ENCODE data around the gene CTNNA3.

The CTNNA3 gene

DNA sequence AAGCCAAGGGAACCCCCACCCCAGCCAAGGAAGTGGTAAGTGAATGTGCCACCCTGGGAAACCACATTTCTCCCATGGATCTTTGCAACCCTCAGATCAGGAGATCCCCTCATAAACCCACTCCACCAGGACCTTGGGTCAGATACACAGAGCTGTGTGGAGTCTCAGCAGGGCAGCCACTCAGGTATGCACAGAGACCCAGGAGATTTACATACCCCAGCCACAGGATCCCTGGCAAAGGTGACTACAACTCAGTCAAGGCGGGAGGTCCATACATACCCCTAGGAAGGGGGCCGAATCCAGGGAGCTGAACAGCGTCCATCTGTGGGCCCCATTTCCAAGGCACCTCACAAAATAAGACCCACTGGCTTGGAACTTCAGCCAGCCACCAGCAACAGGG, 293.4 kb downstream of the CTNNA3 start:
- Histone ChIP-seq H3K9me3 (ENCODE audit: control insufficient read depth, insufficient read depth, low read depth, low read length) (no peaks in the 10 kb centered on the region), H3K4me3 (ENCODE audit: low read depth, low read length) (no peak overlapping the region), H3K36me3 (ENCODE audit: control insufficient read depth in 2 of 2, insufficient read depth in 1 of 2, low read length in 2 of 2) (no peaks in the 10 kb centered on the region), H3K4me1 (ENCODE audit: control insufficient read depth, insufficient read depth, low read length) (no peaks in the 10 kb centered on the region), H3K27ac (ENCODE audit: extremely low read depth, low read depth, low read length) (no peak overlapping the region)
- TF ChIP-seq ZNF366 (tag by site-specific recombination; conservative IDR thresholded peaks at IDR 0.05) (no peak), ZNF202 (tag by site-specific recombination; IDR thresholded peaks at IDR 0.05; ENCODE audit: borderline replicate concordance) (no peak), ZNF426 (tag by site-specific recombination; IDR thresholded peaks at IDR 0.05) (no peak), ZNF707 (tag by site-specific recombination; IDR thresholded peaks at IDR 0.05) (no peak), ZSCAN16 (tag by site-specific recombination; IDR thresholded peaks at IDR 0.05) (no peak), ZNF302 (tag by site-specific recombination; IDR thresholded peaks at IDR 0.05; ENCODE audit: low read depth) (no peak), GLIS1 (tag by site-specific recombination; IDR thresholded peaks at IDR 0.05) (no peak), ZEB2 (tag by site-specific recombination; IDR thresholded peaks at IDR 0.05) (no peak), REPIN1 (tag by site-specific recombination; IDR thresholded peaks at IDR 0.05; ENCODE audit: low read depth) (no peak), HOXC10 (CRISPR knock-in tag; IDR thresholded peaks at IDR 0.05) (no peak), GLI4 (tag by site-specific recombination; IDR thresholded peaks at IDR 0.05) (no peak), ZNF624 (tag by site-specific recombination; IDR thresholded peaks at IDR 0.05) (no peak), FEZF1 (tag by site-specific recombination; IDR thresholded peaks at IDR 0.05) (no peak), ZNF530 (tag by site-specific recombination; IDR thresholded peaks at IDR 0.05; ENCODE audit: low read depth) (no peak), ZBTB48 (tag by site-specific recombination; IDR thresholded peaks at IDR 0.05) (no peak), ZNF785 (tag by site-specific recombination; IDR thresholded peaks at IDR 0.05) (no peak)
- TF ChIP-seq, protein P1, sequence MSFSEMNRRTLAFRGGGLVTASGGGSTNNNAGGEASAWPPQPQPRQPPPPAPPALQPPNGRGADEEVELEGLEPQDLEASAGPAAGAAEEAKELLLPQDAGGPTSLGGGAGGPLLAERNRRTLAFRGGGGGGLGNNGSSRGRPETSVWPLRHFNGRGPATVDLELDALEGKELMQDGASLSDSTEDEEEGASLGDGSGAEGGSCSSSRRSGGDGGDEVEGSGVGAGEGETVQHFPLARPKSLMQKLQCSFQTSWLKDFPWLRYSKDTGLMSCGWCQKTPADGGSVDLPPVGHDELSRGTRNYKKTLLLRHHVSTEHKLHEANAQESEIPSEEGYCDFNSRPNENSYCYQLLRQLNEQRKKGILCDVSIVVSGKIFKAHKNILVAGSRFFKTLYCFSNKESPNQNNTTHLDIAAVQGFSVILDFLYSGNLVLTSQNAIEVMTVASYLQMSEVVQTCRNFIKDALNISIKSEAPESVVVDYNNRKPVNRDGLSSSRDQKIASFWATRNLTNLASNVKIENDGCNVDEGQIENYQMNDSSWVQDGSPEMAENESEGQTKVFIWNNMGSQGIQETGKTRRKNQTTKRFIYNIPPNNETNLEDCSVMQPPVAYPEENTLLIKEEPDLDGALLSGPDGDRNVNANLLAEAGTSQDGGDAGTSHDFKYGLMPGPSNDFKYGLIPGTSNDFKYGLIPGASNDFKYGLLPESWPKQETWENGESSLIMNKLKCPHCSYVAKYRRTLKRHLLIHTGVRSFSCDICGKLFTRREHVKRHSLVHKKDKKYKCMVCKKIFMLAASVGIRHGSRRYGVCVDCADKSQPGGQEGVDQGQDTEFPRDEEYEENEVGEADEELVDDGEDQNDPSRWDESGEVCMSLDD (tag by site-specific recombination; IDR thresholded peaks at IDR 0.05) = no peak
- TF ChIP-seq, protein P2, sequence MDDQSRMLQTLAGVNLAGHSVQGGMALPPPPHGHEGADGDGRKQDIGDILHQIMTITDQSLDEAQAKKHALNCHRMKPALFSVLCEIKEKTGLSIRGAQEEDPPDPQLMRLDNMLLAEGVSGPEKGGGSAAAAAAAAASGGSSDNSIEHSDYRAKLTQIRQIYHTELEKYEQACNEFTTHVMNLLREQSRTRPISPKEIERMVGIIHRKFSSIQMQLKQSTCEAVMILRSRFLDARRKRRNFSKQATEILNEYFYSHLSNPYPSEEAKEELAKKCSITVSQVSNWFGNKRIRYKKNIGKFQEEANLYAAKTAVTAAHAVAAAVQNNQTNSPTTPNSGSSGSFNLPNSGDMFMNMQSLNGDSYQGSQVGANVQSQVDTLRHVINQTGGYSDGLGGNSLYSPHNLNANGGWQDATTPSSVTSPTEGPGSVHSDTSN (CRISPR knock-in tag; IDR thresholded peaks at IDR 0.05) = no peak
- CTCF ChIA-PET = no interaction called here
- POLR2A ChIA-PET = no interaction called here

DNA sequence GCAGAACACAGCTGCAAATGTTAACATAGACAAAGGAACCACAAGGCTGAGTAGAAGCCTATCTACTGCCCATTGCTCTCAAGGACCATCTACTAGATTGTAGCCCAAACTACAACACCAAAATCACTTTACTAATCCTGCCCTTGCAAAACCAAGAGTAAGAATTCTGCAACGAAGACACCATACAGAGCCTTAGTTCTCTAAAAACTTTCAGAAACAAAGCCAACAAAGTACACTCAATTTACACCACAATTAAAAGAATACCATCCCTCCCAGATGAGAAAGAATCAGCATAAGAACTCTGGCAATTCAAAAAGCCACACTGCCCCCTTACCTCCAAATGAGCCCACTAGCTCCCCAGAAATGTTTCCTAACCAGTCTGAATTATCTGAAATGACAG, 294.3 kb downstream of the CTNNA3 start:
- Histone ChIP-seq H3K27ac (ENCODE audit: extremely low read depth, low read depth, low read length) (no peak overlapping the region), H3K4me3 (ENCODE audit: low read depth, low read length) (no peak overlapping the region), H3K4me1 (ENCODE audit: control insufficient read depth, insufficient read depth, low read length) (no peaks in the 10 kb centered on the region), H3K9me3 (ENCODE audit: control insufficient read depth, insufficient read depth, low read depth, low read length) (no peaks in the 10 kb centered on the region), H3K36me3 (ENCODE audit: control insufficient read depth in 2 of 2, insufficient read depth in 1 of 2, low read length in 2 of 2) (no peaks in the 10 kb centered on the region)
- ChIA-PET CTCF (no interaction called here), POLR2A (no interaction called here)
- no peak for TF ChIP-seq ZNF529 (tag by site-specific recombination; IDR thresholded peaks at IDR 0.05; ENCODE audit: insufficient replicate concordance)
- no peak for TF ChIP-seq PRDM1 (tag by site-specific recombination; IDR thresholded peaks at IDR 0.05)
- no peak for TF ChIP-seq MYNN (tag by site-specific recombination; IDR thresholded peaks at IDR 0.05; ENCODE audit: borderline replicate concordance)
- no peak for TF ChIP-seq ZNF600 (tag by site-specific recombination; IDR thresholded peaks at IDR 0.05)
- no peak for TF ChIP-seq ZFP37 (tag by site-specific recombination; IDR thresholded peaks at IDR 0.05)
- TF ChIP-seq, protein P3, sequence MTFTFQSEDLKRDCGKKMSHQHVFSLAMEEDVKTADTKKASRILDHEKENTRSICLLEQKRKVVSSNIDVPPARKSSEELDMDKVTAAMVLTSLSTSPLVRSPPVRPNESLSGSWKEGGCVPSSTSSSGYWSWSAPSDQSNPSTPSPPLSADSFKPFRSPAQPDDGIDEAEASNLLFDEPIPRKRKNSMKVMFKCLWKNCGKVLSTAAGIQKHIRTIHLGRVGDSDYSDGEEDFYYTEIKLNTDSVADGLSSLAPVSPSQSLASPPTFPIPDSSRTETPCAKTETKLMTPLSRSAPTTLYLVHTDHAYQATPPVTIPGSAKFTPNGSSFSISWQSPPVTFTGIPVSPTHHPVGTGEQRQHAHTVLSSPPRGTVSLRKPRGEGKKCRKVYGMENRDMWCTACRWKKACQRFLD (tag by site-specific recombination; IDR thresholded peaks at IDR 0.05) = no peak
- TF ChIP-seq ZNF10 (tag by site-specific recombination; IDR thresholded peaks at IDR 0.05) = no peak
- no peak for TF ChIP-seq ZNF2 (tag by site-specific recombination; IDR thresholded peaks at IDR 0.05)
- no peak for TF ChIP-seq BCL11B (tag by site-specific recombination; IDR thresholded peaks at IDR 0.05; ENCODE audit: low read depth)
- TF ChIP-seq ZBTB1 (tag by site-specific recombination; IDR thresholded peaks at IDR 0.05) = no peak
- no peak for TF ChIP-seq ZNF768 (tag by site-specific recombination; IDR thresholded peaks at IDR 0.05)
- TF ChIP-seq, protein P4, sequence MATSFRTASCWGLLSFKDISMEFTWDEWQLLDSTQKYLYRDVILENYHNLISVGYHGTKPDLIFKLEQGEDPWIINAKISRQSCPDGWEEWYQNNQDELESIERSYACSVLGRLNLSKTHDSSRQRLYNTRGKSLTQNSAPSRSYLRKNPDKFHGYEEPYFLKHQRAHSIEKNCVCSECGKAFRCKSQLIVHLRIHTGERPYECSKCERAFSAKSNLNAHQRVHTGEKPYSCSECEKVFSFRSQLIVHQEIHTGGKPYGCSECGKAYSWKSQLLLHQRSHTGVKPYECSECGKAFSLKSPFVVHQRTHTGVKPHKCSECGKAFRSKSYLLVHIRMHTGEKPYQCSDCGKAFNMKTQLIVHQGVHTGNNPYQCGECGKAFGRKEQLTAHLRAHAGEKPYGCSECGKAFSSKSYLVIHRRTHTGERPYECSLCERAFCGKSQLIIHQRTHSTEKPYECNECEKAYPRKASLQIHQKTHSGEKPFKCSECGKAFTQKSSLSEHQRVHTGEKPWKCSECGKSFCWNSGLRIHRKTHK (tag by site-specific recombination; IDR thresholded peaks at IDR 0.05) = no peak
